Measurements from ENCODE around the gene TMOD1.

GRCh38 chr9:97623946-97624345 is 122.5 kb downstream of the TMOD1 start:
- TF ChIP-seq, protein P1, sequence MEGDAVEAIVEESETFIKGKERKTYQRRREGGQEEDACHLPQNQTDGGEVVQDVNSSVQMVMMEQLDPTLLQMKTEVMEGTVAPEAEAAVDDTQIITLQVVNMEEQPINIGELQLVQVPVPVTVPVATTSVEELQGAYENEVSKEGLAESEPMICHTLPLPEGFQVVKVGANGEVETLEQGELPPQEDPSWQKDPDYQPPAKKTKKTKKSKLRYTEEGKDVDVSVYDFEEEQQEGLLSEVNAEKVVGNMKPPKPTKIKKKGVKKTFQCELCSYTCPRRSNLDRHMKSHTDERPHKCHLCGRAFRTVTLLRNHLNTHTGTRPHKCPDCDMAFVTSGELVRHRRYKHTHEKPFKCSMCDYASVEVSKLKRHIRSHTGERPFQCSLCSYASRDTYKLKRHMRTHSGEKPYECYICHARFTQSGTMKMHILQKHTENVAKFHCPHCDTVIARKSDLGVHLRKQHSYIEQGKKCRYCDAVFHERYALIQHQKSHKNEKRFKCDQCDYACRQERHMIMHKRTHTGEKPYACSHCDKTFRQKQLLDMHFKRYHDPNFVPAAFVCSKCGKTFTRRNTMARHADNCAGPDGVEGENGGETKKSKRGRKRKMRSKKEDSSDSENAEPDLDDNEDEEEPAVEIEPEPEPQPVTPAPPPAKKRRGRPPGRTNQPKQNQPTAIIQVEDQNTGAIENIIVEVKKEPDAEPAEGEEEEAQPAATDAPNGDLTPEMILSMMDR (IDR thresholded peaks at IDR 0.05; ENCODE audit: low read length) = no peak
- no peak for TF ChIP-seq EZH2 (IDR thresholded peaks at IDR 0.05; ENCODE audit: borderline replicate concordance, low read length)
